ENCODE results near the gene HSPB9.

- TF ChIP-seq, protein P1, sequence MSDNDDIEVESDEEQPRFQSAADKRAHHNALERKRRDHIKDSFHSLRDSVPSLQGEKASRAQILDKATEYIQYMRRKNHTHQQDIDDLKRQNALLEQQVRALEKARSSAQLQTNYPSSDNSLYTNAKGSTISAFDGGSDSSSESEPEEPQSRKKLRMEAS (IDR thresholded peaks at IDR 0.05) = no peak
- TF ChIP-seq CTCF (IDR thresholded peaks at IDR 0.05; ENCODE audit: control extremely low read depth in 1 of 3, insufficient read depth in 1 of 3, low read depth in 1 of 3, low read length in 3 of 3) (no peak), POLR2AphosphoS5 (IDR thresholded peaks at IDR 0.05; ENCODE audit: low read depth, low read length) (no peak), POLR2A (IDR thresholded peaks at IDR 0.05; ENCODE audit: control extremely low read depth in 1 of 2, low read depth in 2 of 2, low read length in 2 of 2) (no peak), TBP (IDR thresholded peaks at IDR 0.05; ENCODE audit: low read depth, low read length) (no peak), RNF2 (IDR thresholded peaks at IDR 0.05; ENCODE audit: borderline replicate concordance, low read depth, low read length, missing control alignments, poor library complexity, severe bottlenecking) (no peak)
- TF ChIP-seq, protein P2, sequence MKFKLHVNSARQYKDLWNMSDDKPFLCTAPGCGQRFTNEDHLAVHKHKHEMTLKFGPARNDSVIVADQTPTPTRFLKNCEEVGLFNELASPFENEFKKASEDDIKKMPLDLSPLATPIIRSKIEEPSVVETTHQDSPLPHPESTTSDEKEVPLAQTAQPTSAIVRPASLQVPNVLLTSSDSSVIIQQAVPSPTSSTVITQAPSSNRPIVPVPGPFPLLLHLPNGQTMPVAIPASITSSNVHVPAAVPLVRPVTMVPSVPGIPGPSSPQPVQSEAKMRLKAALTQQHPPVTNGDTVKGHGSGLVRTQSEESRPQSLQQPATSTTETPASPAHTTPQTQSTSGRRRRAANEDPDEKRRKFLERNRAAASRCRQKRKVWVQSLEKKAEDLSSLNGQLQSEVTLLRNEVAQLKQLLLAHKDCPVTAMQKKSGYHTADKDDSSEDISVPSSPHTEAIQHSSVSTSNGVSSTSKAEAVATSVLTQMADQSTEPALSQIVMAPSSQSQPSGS (IDR thresholded peaks at IDR 0.05; ENCODE audit: low read length) = no peak
- TF ChIP-seq, protein P3, sequence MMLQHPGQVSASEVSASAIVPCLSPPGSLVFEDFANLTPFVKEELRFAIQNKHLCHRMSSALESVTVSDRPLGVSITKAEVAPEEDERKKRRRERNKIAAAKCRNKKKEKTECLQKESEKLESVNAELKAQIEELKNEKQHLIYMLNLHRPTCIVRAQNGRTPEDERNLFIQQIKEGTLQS (IDR thresholded peaks at IDR 0.05; ENCODE audit: insufficient read depth, low read depth, low read length) = no peak
Measured at GRCh38 chr17:42118126-42118510, 4.5 kb upstream of the HSPB9 start.

All from H1 (cell line).